Endothelial cell of umbilical vein (primary cell): ENCODE data around the gene CLDN5. TPM values are rescaled to one million over a fixed set of nuclear protein-coding genes. Genes with fewer than 3 reads are reported as not detected.

Experiments used
- BruUV-seq: library from RNA; stranded (reverse); fragments of 400-500 nt; replicated peaks from 2 replicates; lab custom pipeline; 2021; lab: Mats Ljungman, UMichigan
- CTCF ChIA-PET: fragments of 300-600, 350-600 bp; sonication (Branson Sonifier 250); formaldehyde crosslinking; loops from one replicate; lab custom pipeline; 2021; ENCODE audit warnings: antibody characterized with exemption, inconsistent platforms; lab: Charles Lee
- POLR2A ChIA-PET: fragments of 300-600, 350-600 bp; sonication (Branson Sonifier 250); formaldehyde crosslinking; loops from one replicate; lab custom pipeline; 2021; ENCODE audit warnings: antibody characterized with exemption, inconsistent platforms; lab: Charles Lee
- DNase-seq: peaks from one replicate; pipeline ENCODE4 v3.0.0-alpha.2; 2011; ENCODE audit warnings: low read depth, low spot score
- FAIRE-seq: peaks from 2 replicates; lab custom pipeline; 2011; peaks lifted over from hg19 to GRCh38; lab: Jason Lieb, UNC
- H2AFZ ChIP-seq: 2 replicates; pipeline ENCODE4 v1.6.0; 2012; ENCODE audit warnings: low read depth, low read length, control low read depth, inconsistent platforms
- H3K27ac ChIP-seq: 2 replicates; pipeline ENCODE4 v1.5.1; 2011; ENCODE audit warnings: low read depth, mild to moderate bottlenecking, control low read depth, low read length, moderate library complexity; ENCODE audit not compliant: insufficient read depth
- H3K27me3 ChIP-seq, 2 experiments: 2 replicates each; pipeline versions ENCODE4 v1.6.0 to v1.6.1; 2011; ENCODE audit warnings: low read length in 2 of 2, mixed read lengths in 1 of 2; ENCODE audit not compliant: control insufficient read depth in 2 of 2, insufficient read depth in 2 of 2
- H3K36me3 ChIP-seq, 2 experiments: 2 replicates in 1 of 2; 3 replicates in 1 of 2; pipeline ENCODE4 v1.5.1; 2011; ENCODE audit warnings: low read length in 2 of 2, mild to moderate bottlenecking in 1 of 2, moderate library complexity in 1 of 2; ENCODE audit not compliant: control insufficient read depth in 2 of 2, insufficient read depth in 2 of 2; ENCODE audit errors: extremely low read depth in 1 of 2
- H3K4me1 ChIP-seq: 3 replicates; pipeline ENCODE4 v1.5.1; 2011; ENCODE audit warnings: mild to moderate bottlenecking, low read length; ENCODE audit not compliant: control insufficient read depth, insufficient read depth; ENCODE audit errors: extremely low read depth
- H3K4me2 ChIP-seq: 2 replicates; pipeline ENCODE4 v1.6.1; 2011; ENCODE audit warnings: low read length, control low read depth, mixed read lengths; ENCODE audit not compliant: insufficient read depth
- H3K4me3 ChIP-seq, 3 experiments: fragments of 200-600 bp in 1 of 3; sonication (generic), shearing (Covaris generic) in 1 of 3; replicated peaks in 1 of 3; 2 replicates each; pipeline ENCODE4 v1.5.1; 2011 to 2016; ENCODE audit warnings: control low read depth in 3 of 3, low read length in 3 of 3, mild to moderate bottlenecking in 2 of 3, inconsistent platforms in 1 of 3, low read depth in 1 of 3, moderate library complexity in 1 of 3; ENCODE audit not compliant: insufficient read depth in 1 of 3
- H3K79me2 ChIP-seq: 2 replicates; pipeline ENCODE4 v1.6.0; 2012; ENCODE audit warnings: low read length, inconsistent platforms; ENCODE audit not compliant: control insufficient read depth, insufficient read depth
- H3K9ac ChIP-seq: replicated peaks from 2 replicates; pipeline ENCODE3; 2011; ENCODE audit warnings: low read length, control low read depth; ENCODE audit not compliant: insufficient read depth; ENCODE audit errors: extremely low read depth
- H3K9me1 ChIP-seq: replicated peaks from 3 replicates; pipeline ENCODE4 v1.6.0; 2011; ENCODE audit warnings: mild to moderate bottlenecking, low read length; ENCODE audit not compliant: control insufficient read depth, insufficient read depth; ENCODE audit errors: extremely low read depth
- H3K9me3 ChIP-seq: replicated peaks from 2 replicates; pipeline ENCODE4 v1.5.1; 2012; ENCODE audit warnings: low read length, inconsistent platforms; ENCODE audit not compliant: control insufficient read depth, insufficient read depth
- H4K20me1 ChIP-seq: replicated peaks from 2 replicates; pipeline ENCODE3; 2011; ENCODE audit warnings: mild to moderate bottlenecking, low read length; ENCODE audit not compliant: control insufficient read depth, insufficient read depth; ENCODE audit errors: extremely low read depth
- EZH2 ChIP-seq: IDR thresholded peaks from 2 replicates; pipeline ENCODE4 v1.6.1; 2012; ENCODE audit warnings: borderline replicate concordance, low read depth, mild to moderate bottlenecking, moderate library complexity, low read length, inconsistent platforms; ENCODE audit not compliant: severe bottlenecking
- FOS ChIP-seq: IDR thresholded peaks from 2 replicates; pipeline ENCODE4 v1.6.1; 2011; ENCODE audit warnings: mild to moderate bottlenecking, low read length, moderate library complexity, borderline replicate concordance; ENCODE audit not compliant: insufficient read depth
- GATA2 ChIP-seq: IDR thresholded peaks from 2 replicates; pipeline ENCODE4 v1.7.0; 2011; ENCODE audit warnings: low read depth, mild to moderate bottlenecking, moderate library complexity, mixed read lengths, low read length; ENCODE audit not compliant: insufficient read length, insufficient read depth
- JUN ChIP-seq: IDR thresholded peaks from 2 replicates; pipeline ENCODE4 v1.6.1; 2011; ENCODE audit warnings: borderline replicate concordance, low read depth; ENCODE audit not compliant: insufficient read length, insufficient read depth
- POLR2A ChIP-seq: IDR thresholded peaks from 2 replicates; pipeline ENCODE4 v1.6.1; 2012; ENCODE audit warnings: low read depth, mild to moderate bottlenecking, control low read depth, low read length
- POLR2AphosphoS5 ChIP-seq: IDR thresholded peaks from 2 replicates; pipeline ENCODE4 v1.6.1; 2012; ENCODE audit warnings: low read depth, mild to moderate bottlenecking, control low read depth, low read length, moderate library complexity; ENCODE audit not compliant: insufficient read depth
- dilution Hi-C: fragments of 300-500 bp; cut with MboI; formaldehyde crosslinking; loops from one replicate; pipeline ENCODE4 v1.15.0; 2019; ENCODE audit warnings: low sequenced_read_pairs; ENCODE audit not compliant: extremely low pct_ligation_motif_present
- intact Hi-C: fragments of 100-400 bp; cut with micrococcal nuclease; formaldehyde crosslinking; loops from one replicate; pipeline ENCODE4 v1.10.0; 2022
- polyA plus RNA-seq, 4 experiments: library from polyadenylated mRNA; depleted of rRNA in 3 of 4; stranded (reverse) in 3 of 4; unstranded in 1 of 4; fragments of >200 nt; gene quantifications; 2 replicates each; pipeline versions ENCODE4 v1.2.1 to v1.2.3, GENCODE V29; 2011 to 2012; ENCODE audit warnings: missing spikeins in 1 of 4
- total RNA-seq: library from RNA; stranded (reverse); gene quantifications from 2 replicates; pipeline ENCODE4 v1.2.3, GENCODE V29; 2021
- TF ChIP-seq, protein P1 (sequence below): IDR thresholded peaks from 2 replicates; pipeline ENCODE4 v1.6.1; 2011; ENCODE audit not compliant: insufficient read depth, insufficient read length

The CLDN5 gene
- total and polyA plus RNA-seq, 2 donors (not counting 3 experiments of a cell fraction or from before 2014, with no cell fraction given), result 198 to 252 TPM

DNA sequence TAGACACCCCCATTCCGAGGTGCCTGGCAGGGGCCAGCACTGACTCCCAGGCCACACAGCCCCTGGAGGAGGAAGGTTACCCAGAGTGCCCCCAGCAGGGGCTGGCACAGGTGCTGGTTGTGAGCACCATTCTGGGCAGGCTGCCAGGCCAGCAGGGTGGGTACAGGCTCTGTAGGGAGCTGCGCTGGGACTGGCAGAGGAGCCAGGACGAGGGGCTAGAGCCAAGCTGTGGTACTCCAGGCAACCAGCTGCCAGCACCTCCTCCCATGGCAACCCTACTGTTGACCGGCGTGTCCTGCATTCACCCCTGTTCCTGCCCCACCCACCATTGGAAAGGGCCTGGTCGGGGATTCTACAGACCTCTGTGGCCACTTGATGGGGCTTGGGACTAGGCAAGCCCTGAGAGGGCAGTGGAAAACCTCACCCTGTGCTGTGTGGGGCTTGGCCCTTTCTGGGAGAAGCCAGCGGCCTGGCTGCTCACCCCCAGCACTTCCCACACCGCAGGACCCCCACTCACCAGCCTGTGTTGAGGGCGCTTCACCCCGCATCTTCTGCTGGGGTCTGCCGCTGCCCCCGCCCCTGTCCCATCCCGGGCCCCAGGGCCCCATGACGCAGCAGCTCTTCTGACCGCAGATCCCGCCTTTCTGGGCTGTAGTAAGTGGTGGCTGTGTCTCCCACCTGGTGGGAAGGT, 1.9 kb downstream of the CLDN5 start:
- intact Hi-C loops, result no loop called here
- DNase-seq, result peak; percentile 28
- POLR2A ChIA-PET, result no interaction called here

DNA sequence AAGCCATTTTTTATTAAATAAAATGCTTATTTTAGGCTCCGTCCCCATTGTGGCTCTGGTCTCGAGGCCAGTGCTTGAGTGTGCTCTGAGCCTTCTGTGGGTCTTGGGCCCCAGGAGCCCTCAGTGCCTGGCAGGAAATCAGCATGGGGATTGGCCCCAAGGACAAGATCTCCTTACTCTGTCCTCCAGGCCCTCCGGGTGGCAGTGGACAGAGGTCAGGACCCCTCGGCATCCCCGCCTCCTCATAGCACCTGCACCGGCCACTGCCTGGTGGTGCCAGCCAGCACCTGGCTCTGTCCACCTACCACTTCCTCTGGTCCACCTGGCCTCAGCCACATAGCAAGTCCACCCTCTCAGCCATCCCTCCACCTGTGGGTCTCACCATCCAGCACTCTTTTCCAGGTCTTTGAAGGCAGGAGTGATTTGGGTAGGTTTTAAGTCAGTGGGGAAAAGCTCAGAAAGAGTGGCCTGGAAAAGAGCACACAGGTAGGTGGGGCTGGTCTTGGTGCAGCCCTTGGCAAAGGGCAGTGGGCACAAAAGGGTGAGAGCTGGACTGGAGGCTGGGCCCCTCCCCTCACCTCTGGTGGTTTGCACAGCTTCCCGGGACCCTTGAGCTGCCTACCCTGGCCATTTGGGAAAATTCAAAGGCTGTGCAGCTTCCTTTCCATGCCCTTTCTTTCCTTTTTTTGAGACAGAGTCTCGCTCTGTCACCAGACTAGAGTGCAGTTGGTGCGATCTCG, 3.5 kb downstream of the CLDN5 start:
- intact Hi-C loops (no loop called here), dilution Hi-C loops (no loop called here)
- Histone ChIP-seq H3K9ac (no peak overlapping the region), H3K27ac (no peak overlapping the region), H3K36me3 (peaks cover 0 to 2% of the 10 kb centered on the region in 2 experiments), H3K4me3 (peak overlapping the region in 1 of 3 experiments; percentile 75), H3K9me3 (no peaks in the 10 kb centered on the region), H3K27me3 (no peaks in the 10 kb centered on the region), H3K79me2 (peaks cover 28% of the 10 kb centered on the region), H4K20me1 (no peaks in the 10 kb centered on the region), H3K4me2 (no peak overlapping the region), H3K4me1 (peaks cover 29% of the 10 kb centered on the region), H3K9me1 (no peaks in the 10 kb centered on the region), H2AFZ (no peak overlapping the region)
- FAIRE-seq (no peak), DNase-seq (no peak)
- ChIA-PET CTCF (interaction anchor here (1.0 to 4.6 kb wide), 6 partner anchors 11 to 109 kb away, joined by 3 to 50 read pairs (median 4); no protein-coding TSS in a partner anchor), POLR2A (no interaction called here)
- TF ChIP-seq, protein P1, sequence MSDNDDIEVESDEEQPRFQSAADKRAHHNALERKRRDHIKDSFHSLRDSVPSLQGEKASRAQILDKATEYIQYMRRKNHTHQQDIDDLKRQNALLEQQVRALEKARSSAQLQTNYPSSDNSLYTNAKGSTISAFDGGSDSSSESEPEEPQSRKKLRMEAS, result no peak
- peak; percentile 2 for TF ChIP-seq POLR2A
- BruUV-seq, result no TSS peak

More for the DNA sequence above, 1.9 kb downstream of the CLDN5 start:
- Histone ChIP-seq H2AFZ (no peak overlapping the region), H4K20me1 (no peaks in the 10 kb centered on the region), H3K4me2 (peak overlapping the region; percentile 45), H3K4me3 (peak overlapping the region; percentile 53 to 75 (median 61)), H3K9ac (peak overlapping the region; percentile 24), H3K9me3 (no peaks in the 10 kb centered on the region), H3K79me2 (peaks cover 28% of the 10 kb centered on the region), H3K27ac (no peak overlapping the region), H3K36me3 (peaks cover 0 to 2% of the 10 kb centered on the region in 2 experiments), H3K9me1 (no peaks in the 10 kb centered on the region), H3K27me3 (no peaks in the 10 kb centered on the region), H3K4me1 (peaks cover 39% of the 10 kb centered on the region)
- FAIRE-seq, result no peak
- TF ChIP-seq, protein P1, result no peak
- TF ChIP-seq EZH2, result no peak
- TF ChIP-seq POLR2AphosphoS5, result no peak
- no peak for TF ChIP-seq FOS
- no peak for TF ChIP-seq GATA2
- no peak for TF ChIP-seq JUN
- TF ChIP-seq POLR2A, result no peak
- CTCF ChIA-PET, result interaction anchor here (0.6 to 4.6 kb wide), 10 partner anchors 13 to 107 kb away, joined by 3 to 50 read pairs (median 3); no protein-coding TSS in a partner anchor
- BruUV-seq, result no TSS peak
- dilution Hi-C loops, result no loop called here
